NCI-H526 (cell line): ENCODE measurements around the gene GSK3B.

ENCODE experiments used
- DNase-seq, 2 experiments: peaks; one replicate each; lab custom pipeline; 2025; lab: John Stamatoyannopoulos, UW

GSK3B gene

GRCh38 chr3:120095979-120096426 is 1.8 kb upstream of the GSK3B start:
- peak; percentile 47 to 69 for DNase-seq

- DNase-seq = peak; percentile 88 to 95
Measured at GRCh38 chr3:120095226-120095978, 1.2 kb upstream of the GSK3B start.

- DNase-seq = peak; percentile 99 to 100
Measured at GRCh38 chr3:120094776-120095225, 554 bp upstream of the GSK3B start.

- peak; percentile 25 to 79 for DNase-seq
Measured at GRCh38 chr3:120093119-120093910, 932 bp downstream of the GSK3B start.

- DNase-seq = no peak
Measured at GRCh38 chr3:120092474-120092873, 1.8 kb downstream of the GSK3B start.

- DNase-seq = no peak
Measured at GRCh38 chr3:120090422-120090821, 3.8 kb downstream of the GSK3B start.

- DNase-seq = no peak
Measured at GRCh38 chr3:120089089-120089488, 5.2 kb downstream of the GSK3B start.

GRCh38 chr3:120088622-120089021 is 5.6 kb downstream of the GSK3B start:
- no peak for DNase-seq

GRCh38 chr3:120081719-120082118 is 12.5 kb downstream of the GSK3B start:
- no peak for DNase-seq

- DNase-seq = no peak
Measured at GRCh38 chr3:120080836-120081235, 13.4 kb downstream of the GSK3B start.

- DNase-seq = no peak
Measured at GRCh38 chr3:120077731-120078130, 16.5 kb downstream of the GSK3B start.

- DNase-seq = no peak
Measured at GRCh38 chr3:120072867-120073525, 21.3 kb downstream of the GSK3B start.

- no peak for DNase-seq
Measured at GRCh38 chr3:120071259-120071658, 23.0 kb downstream of the GSK3B start.

- DNase-seq = no peak
Measured at GRCh38 chr3:120070263-120070981, 23.8 kb downstream of the GSK3B start.

- no peak for DNase-seq
Measured at GRCh38 chr3:120067083-120067482, 27.2 kb downstream of the GSK3B start.

GRCh38 chr3:120066634-120067033 is 27.6 kb downstream of the GSK3B start:
- no peak for DNase-seq

- no peak for DNase-seq
Measured at GRCh38 chr3:120064641-120065040, 29.6 kb downstream of the GSK3B start.

GRCh38 chr3:120062474-120062873 is 31.8 kb downstream of the GSK3B start:
- no peak for DNase-seq

GRCh38 chr3:120059081-120059864 is 35.0 kb downstream of the GSK3B start:
- DNase-seq = no peak

GRCh38 chr3:120057626-120058025 is 36.6 kb downstream of the GSK3B start:
- no peak for DNase-seq

- no peak for DNase-seq
Measured at GRCh38 chr3:120057029-120057428, 37.2 kb downstream of the GSK3B start.
